SHP77 treated with DMSO at 0.1 percent for 48 hours (cell line): Measurements from ENCODE around the gene MT1B.

Source experiments
- DNase-seq: peaks from one replicate; lab custom pipeline; 2025; lab: John Stamatoyannopoulos, UW

The MT1B gene

DNA sequence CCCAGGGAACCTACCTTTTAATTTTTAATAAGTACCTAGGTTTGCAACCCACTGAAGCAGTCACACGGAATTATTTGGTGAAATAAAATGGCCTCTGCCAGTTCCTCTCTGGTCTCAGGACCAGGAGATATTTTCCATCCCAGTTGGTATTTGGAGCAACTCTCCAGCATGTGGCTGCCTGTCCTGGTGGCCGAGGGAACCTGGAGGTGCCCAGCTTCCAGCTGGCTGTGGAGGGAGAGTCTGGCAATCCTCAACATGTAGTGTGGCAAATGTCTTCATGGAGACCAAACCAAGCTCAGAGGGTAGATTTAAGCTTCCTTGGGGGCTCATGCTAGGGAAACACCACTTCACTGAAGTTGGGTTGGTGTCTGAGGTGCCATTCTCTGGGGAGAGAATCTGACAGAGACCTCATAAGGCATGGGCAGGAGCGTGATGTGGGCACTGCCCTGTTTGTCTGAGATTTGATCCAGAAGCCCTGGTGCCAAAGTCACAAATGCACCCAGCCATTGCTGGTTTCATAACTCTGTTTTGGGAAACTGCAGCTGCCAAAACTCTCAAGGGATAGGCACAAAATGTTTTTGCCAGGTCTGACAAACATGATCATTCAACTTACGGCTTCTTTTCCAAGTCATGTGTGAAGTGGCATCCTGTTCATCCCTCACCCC is 33.4 kb downstream of the MT1B start:
- DNase-seq: no peak

DNA sequence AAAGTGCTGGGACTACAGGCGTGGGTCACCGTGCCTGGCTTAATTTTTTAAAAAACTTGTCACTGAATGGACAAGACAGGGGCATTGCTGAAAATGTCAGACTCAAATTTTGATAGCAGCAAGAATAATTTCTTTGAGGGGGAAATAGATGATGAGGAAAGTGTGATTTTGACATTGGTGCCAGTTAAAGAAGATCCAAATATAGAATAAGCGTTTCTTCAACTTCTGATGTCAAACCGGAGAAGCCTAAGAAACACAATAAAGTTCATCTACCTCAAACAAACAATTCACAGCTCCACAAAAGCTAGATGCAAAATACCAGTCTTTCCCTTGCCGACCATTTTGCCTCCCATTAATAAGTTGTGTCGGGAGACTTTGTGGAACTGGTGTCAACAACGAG is 35.1 kb downstream of the MT1B start:
- DNase-seq: no peak

DNA sequence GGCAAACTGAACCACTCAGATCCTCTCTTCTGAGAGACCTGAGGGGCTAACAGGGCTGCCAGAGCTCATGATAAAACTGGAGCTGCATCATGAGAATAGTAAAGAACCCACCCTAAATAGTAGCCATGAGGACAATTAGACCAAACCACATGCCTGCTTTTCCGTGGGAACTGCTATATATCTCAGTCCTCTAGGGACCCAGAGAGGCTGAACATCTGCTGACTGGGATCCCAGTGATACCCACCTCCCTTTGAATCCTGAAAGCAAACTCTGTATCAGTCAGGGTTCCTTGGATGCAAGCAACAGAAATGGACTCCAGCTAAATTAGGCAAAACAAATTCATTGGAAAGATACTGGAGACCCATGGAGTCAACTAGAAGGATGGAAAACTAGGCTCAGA is 37.1 kb downstream of the MT1B start:
- peak; percentile 23 for DNase-seq

DNA sequence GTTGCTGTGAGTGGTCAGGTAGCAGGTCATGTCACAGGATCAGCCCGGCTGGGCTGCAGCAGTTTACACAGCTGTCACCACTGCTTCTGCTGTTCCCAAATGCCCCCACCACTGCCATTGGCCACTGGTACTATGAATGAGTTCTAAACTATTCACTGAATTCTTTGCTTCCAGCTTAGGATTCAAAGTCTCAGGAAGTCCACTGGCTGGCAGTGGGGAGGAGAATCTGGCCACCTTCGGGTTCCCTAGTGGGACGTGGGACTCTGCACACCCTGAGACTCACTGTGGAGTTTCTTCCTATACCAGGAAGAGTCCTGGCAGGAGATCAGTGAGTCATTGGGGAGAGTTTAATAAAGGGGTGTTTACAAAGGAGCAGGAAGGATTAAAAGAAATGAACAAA is 37.5 kb downstream of the MT1B start:
- DNase-seq: peak; percentile 23

GRCh38 chr16:56690420-56691122 is 38.9 kb downstream of the MT1B start:
- no peak for DNase-seq

DNA sequence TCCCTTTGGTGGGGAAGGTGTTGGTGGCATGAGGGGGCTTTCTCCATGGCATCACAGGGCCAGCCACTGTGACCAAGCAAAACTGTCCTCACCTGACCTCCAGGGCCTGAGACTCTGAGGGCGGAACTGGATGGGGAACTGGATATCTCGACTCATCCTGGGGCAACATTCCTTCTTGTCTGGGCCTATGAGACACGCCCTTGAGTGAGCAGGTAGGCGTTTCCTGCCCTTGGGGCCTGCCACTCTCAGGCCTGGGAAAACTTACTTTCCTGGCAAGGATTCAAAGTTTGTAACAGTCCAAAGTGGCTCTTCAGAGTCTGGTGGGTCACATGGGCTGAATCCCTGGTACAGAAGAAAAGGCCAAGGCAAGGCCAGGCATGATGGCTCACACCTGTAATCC is 40.2 kb downstream of the MT1B start:
- no peak for DNase-seq

DNA sequence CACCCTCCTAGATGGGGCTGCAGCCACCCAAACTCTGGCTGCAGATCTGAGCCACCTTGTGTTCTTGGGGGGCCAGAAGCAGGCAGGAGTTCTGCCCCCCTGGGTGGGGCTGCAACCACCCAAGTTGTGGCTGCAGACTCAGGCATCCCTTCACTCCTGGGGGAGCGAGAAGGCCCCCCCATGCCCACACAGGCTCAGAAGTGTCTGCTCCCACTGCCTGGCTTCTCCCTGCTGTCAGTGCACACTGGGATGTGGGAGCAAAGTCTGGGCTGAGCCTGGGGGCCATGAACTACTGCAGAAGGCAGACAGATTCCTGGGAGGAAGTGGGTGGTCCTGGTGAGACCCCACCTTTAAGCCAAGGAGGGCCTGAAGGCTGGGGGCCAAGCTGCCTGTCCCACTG is 43.6 kb downstream of the MT1B start:
- no peak for DNase-seq

DNA sequence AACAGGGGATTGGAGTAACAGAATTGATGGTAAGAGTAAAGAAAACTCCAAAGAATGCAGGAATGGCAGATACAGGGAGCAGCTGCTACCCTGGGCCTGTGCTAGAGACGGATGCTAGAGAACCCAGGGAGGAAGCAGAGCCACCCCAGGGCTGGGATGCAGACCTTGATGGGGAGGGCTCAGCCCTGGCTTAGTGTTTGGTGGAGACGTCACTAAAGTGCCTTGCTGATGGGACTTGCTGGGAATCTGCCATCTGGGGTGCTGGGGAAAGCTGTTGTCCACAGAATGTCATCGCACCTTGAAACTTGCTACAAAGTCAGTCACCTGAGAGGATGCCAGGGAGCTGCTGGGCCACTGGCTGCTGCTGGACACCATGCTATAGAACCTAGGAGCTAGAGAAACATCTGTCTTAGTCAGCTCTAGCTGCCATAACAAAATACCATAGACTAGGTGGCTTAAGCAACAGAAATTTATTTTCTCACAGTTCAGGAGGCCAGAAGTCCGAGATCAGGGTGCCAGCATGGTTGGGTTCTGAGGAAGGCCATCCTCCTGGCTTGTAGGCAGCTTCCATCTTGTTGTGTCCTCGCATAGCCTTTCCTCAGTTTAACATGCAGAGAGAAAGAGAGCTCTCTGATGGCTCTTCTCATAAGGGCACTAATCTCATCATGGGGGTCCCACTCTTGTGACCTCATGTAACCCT is 45.9 kb downstream of the MT1B start:
- no peak for DNase-seq

- DNase-seq: no peak
These were observed 48.5 kb downstream of the MT1B start for GRCh38 chr16:56700195-56700594.

GRCh38 chr16:56700631-56701030 is 48.9 kb downstream of the MT1B start:
- no peak for DNase-seq

DNA sequence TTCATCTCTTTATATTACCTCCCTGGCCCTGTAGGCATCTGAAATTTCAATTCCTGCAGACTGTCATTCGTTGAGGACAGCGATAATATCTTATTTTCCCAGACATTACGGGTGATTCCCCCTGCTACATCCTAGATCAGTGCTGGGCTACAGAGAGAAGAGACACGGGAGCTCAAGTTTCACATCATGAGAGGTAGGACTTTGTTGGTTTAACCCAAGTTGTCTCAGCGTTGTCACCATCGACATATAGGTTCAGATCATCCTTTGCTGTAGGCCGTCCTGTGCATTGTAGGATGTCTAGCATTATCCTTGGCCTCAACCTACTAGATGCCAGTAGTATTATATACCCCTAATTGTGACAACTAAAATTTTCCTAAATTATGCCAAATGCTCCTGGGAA is 49.8 kb downstream of the MT1B start:
- no peak for DNase-seq
